WERI-Rb-1 (cell line): Measurements from ENCODE around the gene ZER1.

Source experiments
- DNase-seq: peaks from one replicate; pipeline ENCODE4 v3.0.0-alpha.2; 2020
- H3K27ac ChIP-seq: fragments of 250-450 bp; sonication (Bioruptor Pico); 2 replicates; pipeline ENCODE4 v1.5.1; 2020; ENCODE audit warnings: mild to moderate bottlenecking, moderate library complexity
- H3K27me3 ChIP-seq: fragments of 250-450 bp; sonication (Bioruptor Pico); 2 replicates; pipeline ENCODE4 v1.5.1; 2021; ENCODE audit warnings: mild to moderate bottlenecking, low read depth, moderate library complexity; ENCODE audit not compliant: insufficient read depth, severe bottlenecking
- H3K36me3 ChIP-seq: fragments of 250-450 bp; sonication (Bioruptor Pico); 2 replicates; pipeline ENCODE4 v1.5.1; 2020; ENCODE audit warnings: mild to moderate bottlenecking, moderate library complexity
- H3K4me3 ChIP-seq: 2 replicates; pipeline ENCODE4 v1.5.1; 2011; ENCODE audit warnings: low read depth, mild to moderate bottlenecking, control low read depth, low read length
- H3K9me3 ChIP-seq: fragments of 250-450 bp; sonication (Bioruptor Pico); 2 replicates; pipeline ENCODE4 v1.5.1; 2021; ENCODE audit warnings: mild to moderate bottlenecking, moderate library complexity; ENCODE audit not compliant: severe bottlenecking
- CTCF ChIP-seq: IDR thresholded peaks from 2 replicates; pipeline ENCODE4 v1.5.1; 2011; ENCODE audit warnings: low read depth, mild to moderate bottlenecking, control low read depth, inconsistent platforms, low read length

ZER1 gene

GRCh38 chr9:128731691-128732090 lies 40.0 kb downstream of the ZER1 start:
- H3K4me3 ChIP-seq: no peak overlapping the region
- H3K9me3 ChIP-seq: no peaks in the 10 kb centered on the region
- no peak overlapping the region for H3K27ac ChIP-seq
- peaks cover 25% of the 10 kb centered on the region for H3K36me3 ChIP-seq
- DNase-seq: no peak
- H3K27me3 ChIP-seq: no peaks in the 10 kb centered on the region
- TF ChIP-seq CTCF: no peak

DNA sequence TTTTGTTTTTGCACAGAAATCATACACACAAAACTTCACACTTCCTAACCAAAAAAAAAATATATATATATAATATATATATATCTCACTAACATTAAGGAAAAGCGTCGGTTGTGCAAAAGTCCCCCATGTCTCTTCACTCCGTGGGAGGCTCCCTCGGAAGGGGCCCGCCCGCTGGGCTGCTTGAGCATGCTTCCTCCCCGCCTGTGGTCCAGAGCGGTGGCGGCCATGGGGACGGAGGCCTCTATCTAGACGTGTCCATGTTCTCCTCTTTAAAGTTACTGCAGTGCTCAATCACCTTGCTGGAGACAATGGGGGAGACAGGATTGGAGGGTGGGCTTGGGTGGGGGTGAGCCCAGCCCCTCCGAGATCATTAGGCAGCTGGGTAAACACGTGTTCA lies 40.6 kb downstream of the ZER1 start:
- H3K27me3 ChIP-seq: no peaks in the 10 kb centered on the region
- no peaks in the 10 kb centered on the region for H3K9me3 ChIP-seq
- no peak overlapping the region for H3K4me3 ChIP-seq
- no peak overlapping the region for H3K27ac ChIP-seq
- no peak for TF ChIP-seq CTCF
- no peak for DNase-seq
- peaks cover 25% of the 10 kb centered on the region for H3K36me3 ChIP-seq

DNA sequence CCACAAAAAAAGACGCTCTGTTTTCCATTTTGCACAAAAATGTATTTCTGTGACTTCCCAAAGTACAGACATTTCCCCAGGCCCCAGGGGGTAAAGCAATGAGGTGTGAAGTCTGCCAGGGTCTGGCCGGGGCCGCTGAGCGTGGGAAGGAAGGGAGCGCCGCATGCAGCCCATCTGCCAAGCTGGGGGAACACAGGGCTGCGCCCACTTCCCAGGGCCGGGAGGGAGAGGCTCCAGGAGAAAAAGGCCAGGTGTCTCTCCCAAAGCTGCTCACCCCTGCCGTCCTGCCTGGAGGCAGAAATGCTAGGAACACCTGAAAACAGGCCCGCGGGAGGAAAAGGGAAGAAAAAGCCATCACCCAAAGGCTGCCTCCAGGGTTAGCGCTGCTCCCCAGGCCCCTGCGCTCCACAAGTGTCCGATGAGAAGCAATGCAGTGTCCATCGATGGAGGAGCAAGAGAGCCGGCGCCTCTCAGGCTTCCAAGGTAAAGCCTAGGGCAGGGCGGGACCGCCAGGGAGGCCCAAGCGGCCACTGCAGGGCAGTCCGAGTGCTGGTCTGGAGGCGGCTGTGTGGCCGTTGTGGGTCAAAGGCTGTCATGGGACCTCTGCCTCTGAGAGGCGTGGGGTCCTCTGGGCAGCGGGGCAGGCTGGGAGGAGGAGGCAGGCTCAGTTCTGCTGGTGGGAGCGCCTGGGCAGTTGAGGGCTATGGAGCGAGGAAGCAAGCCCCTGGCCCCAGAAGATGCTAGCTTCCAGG lies 41.8 kb downstream of the ZER1 start:
- H3K27me3 ChIP-seq: no peaks in the 10 kb centered on the region
- peaks cover 20% of the 10 kb centered on the region for H3K36me3 ChIP-seq
- DNase-seq: no peak
- H3K9me3 ChIP-seq: no peaks in the 10 kb centered on the region
- H3K27ac ChIP-seq: peak overlapping the region; percentile 16
- H3K4me3 ChIP-seq: no peak overlapping the region
- no peak for TF ChIP-seq CTCF

DNA sequence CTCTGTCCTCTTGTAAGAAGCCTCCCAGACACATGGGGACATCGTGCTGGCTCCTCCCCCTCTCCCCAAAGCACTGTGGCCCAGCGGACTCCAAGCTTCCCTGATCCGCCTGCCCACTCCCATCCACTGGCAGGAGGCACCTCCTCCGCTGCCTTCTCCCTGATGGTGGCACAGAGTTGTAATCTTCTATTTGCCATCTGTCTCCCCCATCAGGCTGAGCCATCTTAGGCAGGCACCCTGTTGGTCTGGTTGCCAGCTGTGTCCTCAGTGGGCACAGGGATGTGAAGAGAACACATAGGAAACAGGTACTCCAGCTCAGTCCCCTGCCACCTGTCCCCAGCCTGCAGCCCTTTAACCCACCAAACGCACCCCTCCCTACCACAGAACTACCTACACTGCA lies 42.4 kb downstream of the ZER1 start:
- TF ChIP-seq CTCF: no peak
- H3K4me3 ChIP-seq: no peak overlapping the region
- H3K27ac ChIP-seq: peak overlapping the region; percentile 16
- peaks cover 14% of the 10 kb centered on the region for H3K36me3 ChIP-seq
- no peaks in the 10 kb centered on the region for H3K9me3 ChIP-seq
- DNase-seq: no peak
- no peaks in the 10 kb centered on the region for H3K27me3 ChIP-seq

- Histone ChIP-seq H3K27me3 (no peaks in the 10 kb centered on the region), H3K4me3 (no peak overlapping the region), H3K9me3 (no peaks in the 10 kb centered on the region), H3K27ac (no peak overlapping the region), H3K36me3 (peaks cover 12% of the 10 kb centered on the region)
- no peak for DNase-seq
- no peak for TF ChIP-seq CTCF
Measured at GRCh38 chr9:128728298-128728697, 43.4 kb downstream of the ZER1 start.
